GM20431 (cell line): ENCODE data around the gene CNGA3.
"Not testable (repeated sequence)": the region's sequence is repeated elsewhere in the genome, so short reads cannot be mapped to it uniquely, and the experiment has no call there.

Source experiments
- in situ Hi-C: fragments of 300-500 bp; cut with MseI, MboI; formaldehyde crosslinking; loops from one replicate; pipeline ENCODE4 v1.15.0; 2020; ENCODE audit warnings: low sequenced_read_pairs; ENCODE audit not compliant: unreplicated experiment

CNGA3 gene

GRCh38 chr2:98346311-98347236, at the start of gene CNGA3:
TSS of gene CNGA3 (plus strand) at chr2:98346456. CDS start at chr2:98369976, 23,520 bp downstream.
- in situ Hi-C loops = no loop called here

GRCh38 chr2:98297817-98298682, 48.2 kb upstream of the CNGA3 start:
- in situ Hi-C loops = no loop called here

- in situ Hi-C loops = no loop called here
Observed at GRCh38 chr2:98298683-98299164, 47.5 kb upstream of the CNGA3 start.

- in situ Hi-C loops = no loop called here
Observed at GRCh38 chr2:98299211-98299905, 46.9 kb upstream of the CNGA3 start.

GRCh38 chr2:98300141-98300874, 45.9 kb upstream of the CNGA3 start:
- in situ Hi-C loops = no loop called here

- in situ Hi-C loops = no loop called here
Observed at GRCh38 chr2:98301469-98301868, 44.8 kb upstream of the CNGA3 start.

- in situ Hi-C loops = not testable (repeated sequence)
Observed at GRCh38 chr2:98307131-98307696, 39.0 kb upstream of the CNGA3 start.

- in situ Hi-C loops = no loop called here
Observed at GRCh38 chr2:98308068-98308467, 38.2 kb upstream of the CNGA3 start.

- in situ Hi-C loops = no loop called here
Observed at GRCh38 chr2:98308532-98308931, 37.7 kb upstream of the CNGA3 start.

- in situ Hi-C loops = no loop called here
Observed at GRCh38 chr2:98309580-98309979, 36.7 kb upstream of the CNGA3 start.

- in situ Hi-C loops = no loop called here
Observed at GRCh38 chr2:98310010-98310409, 36.2 kb upstream of the CNGA3 start.

GRCh38 chr2:98311090-98311489, 35.2 kb upstream of the CNGA3 start:
- in situ Hi-C loops = no loop called here

- in situ Hi-C loops = no loop called here
Observed at GRCh38 chr2:98311771-98312545, 34.3 kb upstream of the CNGA3 start.

GRCh38 chr2:98313492-98314250, 32.6 kb upstream of the CNGA3 start:
- in situ Hi-C loops = no loop called here

- in situ Hi-C loops = no loop called here
Observed at GRCh38 chr2:98314251-98314650, 32.0 kb upstream of the CNGA3 start.

GRCh38 chr2:98315957-98316356, 30.3 kb upstream of the CNGA3 start:
- in situ Hi-C loops = no loop called here

- in situ Hi-C loops = no loop called here
Observed at GRCh38 chr2:98317214-98317613, 29.0 kb upstream of the CNGA3 start.

- in situ Hi-C loops = not testable (repeated sequence)
Observed at GRCh38 chr2:98320171-98320570, 26.1 kb upstream of the CNGA3 start.
